Effector memory CD4-positive, alpha-beta T cell (primary cell): Measurements from ENCODE around the gene COBL.

Experiments used
- DNase-seq, 3 donors: peaks; one replicate each; pipeline ENCODE4 v3.0.0-alpha.2; 2020
- H3K27ac ChIP-seq: 2 replicates; pipeline ENCODE4 v1.7.0; 2013; ENCODE audit warnings: mild to moderate bottlenecking, low read length, moderate library complexity; ENCODE audit not compliant: insufficient read depth, poor library complexity, severe bottlenecking
- H3K27me3 ChIP-seq: replicated peaks from 2 replicates; pipeline ENCODE4 v1.7.0; 2013; ENCODE audit warnings: mild to moderate bottlenecking, low read length; ENCODE audit not compliant: insufficient read depth, control insufficient read depth, poor library complexity, severe bottlenecking
- H3K36me3 ChIP-seq: 2 replicates; pipeline ENCODE4 v1.7.0; 2013; ENCODE audit warnings: mild to moderate bottlenecking, low read length, moderate library complexity; ENCODE audit not compliant: control insufficient read depth, insufficient read depth
- H3K4me1 ChIP-seq: 2 replicates; pipeline ENCODE4 v1.7.0; 2013; ENCODE audit warnings: low read length, mild to moderate bottlenecking; ENCODE audit not compliant: control insufficient read depth, insufficient read depth, poor library complexity, severe bottlenecking
- H3K4me3 ChIP-seq: 2 replicates; pipeline ENCODE4 v1.7.0; 2013; ENCODE audit warnings: low read length, low read depth, mild to moderate bottlenecking; ENCODE audit not compliant: insufficient read depth, poor library complexity, severe bottlenecking
- H3K9me3 ChIP-seq: 2 replicates; pipeline ENCODE4 v1.7.0; 2013; ENCODE audit warnings: mild to moderate bottlenecking, low read length, moderate library complexity; ENCODE audit not compliant: control insufficient read depth

The COBL gene

DNA sequence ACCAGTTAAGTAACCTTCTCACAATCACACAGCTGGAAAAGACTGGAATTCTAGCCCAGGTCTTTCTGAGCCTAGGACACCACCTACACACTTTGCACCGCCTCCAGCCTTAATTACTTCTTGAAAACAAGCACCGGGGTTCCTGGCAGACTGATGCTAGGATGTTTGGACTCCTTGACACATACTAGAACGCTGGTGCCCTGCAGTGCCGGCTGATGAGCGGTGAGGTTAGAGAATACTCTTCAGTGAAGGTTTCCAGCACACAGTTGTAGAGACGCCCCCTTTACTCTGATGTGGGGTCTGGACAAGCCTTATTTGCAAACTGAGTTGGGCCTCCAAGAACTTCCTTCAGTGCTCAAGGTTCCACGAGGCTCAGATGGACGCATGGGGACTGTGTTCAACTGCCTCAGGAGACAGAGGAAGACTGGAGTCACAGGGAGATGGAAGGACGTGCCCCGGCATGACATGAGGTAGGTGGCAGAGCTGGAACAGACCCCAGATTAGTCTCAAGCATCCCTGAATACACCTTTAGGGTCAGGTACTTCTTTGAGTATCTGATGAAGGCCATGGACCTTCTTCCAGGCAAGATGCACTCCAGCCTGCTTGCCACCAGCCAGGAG lies 89.6 kb downstream of the COBL start:
- Histone ChIP-seq H3K4me1 (no peaks in the 10 kb centered on the region), H3K9me3 (no peaks in the 10 kb centered on the region), H3K36me3 (no peaks in the 10 kb centered on the region), H3K27me3 (no peaks in the 10 kb centered on the region), H3K27ac (no peak overlapping the region), H3K4me3 (no peak overlapping the region)
- no peak for DNase-seq

DNA sequence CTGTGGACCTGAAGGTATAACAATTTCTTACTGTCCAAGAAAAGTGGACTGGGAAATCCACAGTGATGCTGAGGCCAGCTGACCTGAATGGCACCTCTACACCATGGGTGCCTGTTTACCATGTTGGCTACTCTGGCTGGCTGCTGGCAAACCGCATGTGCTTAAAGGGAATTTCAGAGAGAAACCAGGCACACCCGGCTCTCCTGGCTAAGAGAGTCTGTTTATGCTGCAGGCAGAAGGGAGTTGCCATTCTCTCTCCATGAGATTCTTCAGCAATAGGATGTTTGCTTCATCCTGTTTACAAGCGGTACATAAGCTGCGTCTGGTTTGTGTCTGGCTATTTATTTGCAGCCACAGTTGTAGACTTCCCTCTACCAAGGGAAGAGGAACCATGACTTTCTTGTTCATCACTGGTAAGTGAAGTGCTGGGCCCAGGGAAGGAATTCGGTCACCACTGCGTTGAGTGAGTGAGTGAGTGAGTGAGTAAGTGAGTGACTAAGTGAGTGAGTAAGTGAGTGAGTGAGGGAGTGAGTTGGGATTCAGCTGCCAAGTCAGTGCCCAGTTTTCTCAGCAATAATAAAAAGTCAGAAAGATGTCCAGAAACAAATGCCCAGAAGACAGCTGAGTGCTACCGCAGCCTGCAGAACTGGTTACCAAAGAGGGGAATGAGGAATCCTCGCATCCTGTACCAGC lies 90.4 kb downstream of the COBL start:
- Histone ChIP-seq H3K4me3 (no peak overlapping the region), H3K27me3 (no peaks in the 10 kb centered on the region), H3K4me1 (no peaks in the 10 kb centered on the region), H3K9me3 (no peaks in the 10 kb centered on the region), H3K36me3 (no peaks in the 10 kb centered on the region), H3K27ac (no peak overlapping the region)
- DNase-seq, result no peak

DNA sequence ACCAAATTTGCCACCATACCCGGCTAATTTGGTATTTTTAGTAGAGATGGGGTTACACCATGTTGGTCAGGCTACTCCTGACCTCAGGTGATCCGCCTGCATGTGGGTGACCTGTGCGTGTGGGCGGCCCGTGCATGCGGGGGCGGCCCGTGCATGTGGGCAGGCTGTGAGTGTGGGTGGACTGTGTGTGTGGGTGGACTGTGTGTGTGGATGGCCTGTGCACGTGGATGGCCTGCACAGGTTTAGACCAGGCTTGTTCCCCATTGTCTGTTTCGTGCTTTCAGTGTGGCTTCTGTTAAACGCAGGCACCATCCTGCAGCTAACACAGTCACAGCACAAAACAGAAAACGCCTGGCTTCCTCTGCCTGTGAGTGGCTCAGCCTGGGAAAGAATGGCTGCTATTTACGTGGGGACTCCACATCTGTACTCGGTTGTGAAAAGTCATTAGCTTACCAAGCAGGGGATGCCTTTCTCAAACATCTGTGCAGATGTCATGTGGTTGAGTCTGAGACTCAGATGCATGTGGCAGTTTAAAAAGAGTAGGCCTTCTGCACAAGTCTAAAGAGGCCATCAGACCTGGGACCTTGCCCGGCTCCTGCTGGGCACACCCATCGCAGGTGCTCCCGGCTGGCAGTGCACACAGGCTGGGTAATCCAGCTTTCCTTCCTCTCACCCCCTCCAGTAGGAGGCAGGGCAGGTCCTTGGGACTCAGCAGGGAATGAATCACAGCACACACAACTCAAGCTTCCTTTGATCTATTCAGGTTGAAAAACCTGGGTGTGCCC lies 91.6 kb downstream of the COBL start:
- Histone ChIP-seq H3K27me3 (no peaks in the 10 kb centered on the region), H3K27ac (no peak overlapping the region), H3K4me3 (no peak overlapping the region), H3K9me3 (no peaks in the 10 kb centered on the region), H3K36me3 (no peaks in the 10 kb centered on the region), H3K4me1 (no peaks in the 10 kb centered on the region)
- no peak for DNase-seq

DNA sequence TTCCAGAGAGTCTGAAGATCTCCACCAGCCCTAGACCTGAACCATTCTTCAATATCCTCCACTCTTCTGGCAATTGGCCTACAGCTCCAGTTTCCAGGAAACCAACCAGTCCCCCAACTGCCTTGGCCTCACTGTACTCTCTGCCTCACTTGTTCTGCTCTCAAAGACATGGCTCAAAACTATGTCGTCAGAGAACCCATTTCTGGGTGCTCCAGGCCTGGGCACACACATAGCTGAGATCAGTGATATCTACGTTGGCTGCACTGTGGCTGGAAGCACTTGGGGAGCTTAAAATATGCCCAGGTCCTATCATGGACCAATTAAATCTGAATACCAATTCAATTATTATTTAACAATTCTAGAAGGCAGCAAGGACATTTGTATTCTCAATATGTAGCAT lies 93.1 kb downstream of the COBL start:
- DNase-seq, result no peak
- H3K36me3 ChIP-seq, result no peaks in the 10 kb centered on the region
- no peak overlapping the region for H3K27ac ChIP-seq
- H3K27me3 ChIP-seq, result no peaks in the 10 kb centered on the region
- H3K9me3 ChIP-seq, result no peaks in the 10 kb centered on the region
- H3K4me1 ChIP-seq, result no peaks in the 10 kb centered on the region
- no peak overlapping the region for H3K4me3 ChIP-seq

GRCh38 chr7:51222916-51223315 lies 93.7 kb downstream of the COBL start:
- no peak overlapping the region for H3K4me3 ChIP-seq
- H3K36me3 ChIP-seq, result no peaks in the 10 kb centered on the region
- no peaks in the 10 kb centered on the region for H3K27me3 ChIP-seq
- no peaks in the 10 kb centered on the region for H3K9me3 ChIP-seq
- H3K27ac ChIP-seq, result no peak overlapping the region
- H3K4me1 ChIP-seq, result no peaks in the 10 kb centered on the region
- no peak for DNase-seq

DNA sequence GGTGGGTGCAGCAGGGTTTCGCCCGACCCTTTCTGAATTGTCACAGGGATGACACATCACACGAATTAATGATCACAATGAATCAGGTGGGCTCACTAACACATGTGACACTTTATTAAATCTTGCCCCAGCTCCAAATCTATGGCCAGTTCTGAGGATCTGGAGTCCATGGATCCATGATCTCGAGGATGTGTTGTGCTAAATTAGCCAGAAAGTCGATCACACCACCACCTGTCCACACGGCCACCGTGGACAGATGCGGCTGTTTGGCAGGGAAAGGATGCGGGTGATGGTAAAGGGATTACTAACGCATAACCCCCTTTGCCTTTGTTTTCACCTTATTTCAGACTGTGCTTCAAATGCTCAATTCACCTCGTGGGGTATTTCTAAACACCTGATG lies 96.4 kb downstream of the COBL start:
- no peak overlapping the region for H3K4me3 ChIP-seq
- no peak for DNase-seq
- no peaks in the 10 kb centered on the region for H3K9me3 ChIP-seq
- H3K4me1 ChIP-seq, result no peaks in the 10 kb centered on the region
- H3K27ac ChIP-seq, result no peak overlapping the region
- no peaks in the 10 kb centered on the region for H3K36me3 ChIP-seq
- H3K27me3 ChIP-seq, result no peaks in the 10 kb centered on the region

GRCh38 chr7:51219261-51219988 lies 97.2 kb downstream of the COBL start:
- H3K4me1 ChIP-seq, result no peaks in the 10 kb centered on the region
- no peak for DNase-seq
- no peaks in the 10 kb centered on the region for H3K9me3 ChIP-seq
- H3K27me3 ChIP-seq, result no peaks in the 10 kb centered on the region
- no peak overlapping the region for H3K27ac ChIP-seq
- H3K36me3 ChIP-seq, result no peaks in the 10 kb centered on the region
- H3K4me3 ChIP-seq, result no peak overlapping the region

DNA sequence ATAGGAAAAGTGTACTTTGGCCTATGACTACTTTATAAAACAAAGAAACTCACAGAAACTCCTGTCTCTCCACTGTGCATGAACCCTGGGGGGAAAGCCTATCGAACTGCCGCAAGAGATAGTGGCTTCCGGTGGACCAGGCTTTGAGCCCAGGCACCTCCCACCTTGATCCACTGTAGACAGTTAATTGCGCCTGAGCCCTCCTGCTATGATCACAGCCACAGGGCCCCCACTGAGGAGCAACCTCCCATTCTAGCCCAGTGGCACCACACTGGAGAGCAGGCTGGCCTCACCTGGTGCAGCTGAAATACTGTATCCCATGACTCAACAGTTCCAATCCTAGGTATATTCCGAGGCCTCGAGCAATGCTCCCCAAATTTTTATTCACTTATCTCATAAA lies 98.8 kb downstream of the COBL start:
- Histone ChIP-seq H3K27ac (no peak overlapping the region), H3K4me1 (no peaks in the 10 kb centered on the region), H3K36me3 (no peaks in the 10 kb centered on the region), H3K9me3 (no peaks in the 10 kb centered on the region), H3K4me3 (no peak overlapping the region), H3K27me3 (no peaks in the 10 kb centered on the region)
- DNase-seq, result no peak

GRCh38 chr7:51214098-51214497 lies 102.5 kb downstream of the COBL start:
- Histone ChIP-seq H3K4me1 (no peaks in the 10 kb centered on the region), H3K27ac (no peak overlapping the region), H3K27me3 (no peaks in the 10 kb centered on the region), H3K9me3 (no peaks in the 10 kb centered on the region), H3K4me3 (no peak overlapping the region), H3K36me3 (no peaks in the 10 kb centered on the region)
- no peak for DNase-seq
